Bone marrow (tissue), 2 donors: ENCODE results near the gene CHRNA7.

Experiments
- DNase-seq, 2 donors: peaks; one replicate each; lab custom pipeline; 2025; lab: John Stamatoyannopoulos, UW

The CHRNA7 gene

DNA sequence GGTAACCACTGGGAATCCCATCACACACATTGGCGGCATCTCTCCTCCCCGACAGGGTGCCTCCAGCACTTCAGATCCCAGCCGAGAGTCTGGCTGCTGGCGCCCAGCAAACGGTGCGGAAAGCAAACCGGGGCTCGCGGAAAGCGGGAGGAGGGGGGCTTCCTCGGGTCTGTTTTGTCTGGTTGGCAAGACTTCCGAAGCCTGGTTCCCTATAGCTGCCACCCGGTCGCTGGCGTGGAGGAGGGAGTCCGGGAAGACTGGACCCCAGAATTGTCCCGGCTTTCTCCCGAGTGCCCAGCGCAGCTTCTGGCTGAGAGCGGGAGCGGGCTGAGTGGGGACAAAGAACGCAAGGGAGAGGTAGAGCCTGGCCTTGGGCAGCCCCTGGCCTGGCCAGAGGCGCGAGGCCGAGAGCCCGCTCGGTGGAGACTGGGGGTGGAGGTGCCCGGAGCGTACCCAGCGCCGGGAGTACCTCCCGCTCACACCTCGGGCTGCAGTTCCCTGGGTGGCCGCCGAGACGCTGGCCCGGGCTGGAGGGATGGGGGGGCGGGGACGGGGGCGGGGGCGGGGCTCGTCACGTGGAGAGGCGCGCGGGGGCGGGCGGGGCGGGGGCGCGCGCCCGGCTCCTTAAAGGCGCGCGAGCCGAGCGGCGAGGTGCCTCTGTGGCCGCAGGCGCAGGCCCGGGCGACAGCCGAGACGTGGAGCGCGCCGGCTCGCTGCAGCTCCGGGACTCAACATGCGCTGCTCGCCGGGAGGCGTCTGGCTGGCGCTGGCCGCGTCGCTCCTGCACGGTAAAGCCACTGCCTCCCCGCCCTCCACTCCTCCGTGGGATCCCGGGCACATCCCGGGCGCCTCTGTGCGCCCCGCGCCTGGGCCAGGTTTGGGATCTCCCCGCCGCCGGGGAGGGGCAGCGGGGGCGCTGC, at the start of gene CHRNA7:
Gene CHRNA7 (plus strand): TSS at position 654 of the 920 bp plus-strand sequence. CDS start 80 bp downstream, at position 734.
- no peak for DNase-seq

DNA sequence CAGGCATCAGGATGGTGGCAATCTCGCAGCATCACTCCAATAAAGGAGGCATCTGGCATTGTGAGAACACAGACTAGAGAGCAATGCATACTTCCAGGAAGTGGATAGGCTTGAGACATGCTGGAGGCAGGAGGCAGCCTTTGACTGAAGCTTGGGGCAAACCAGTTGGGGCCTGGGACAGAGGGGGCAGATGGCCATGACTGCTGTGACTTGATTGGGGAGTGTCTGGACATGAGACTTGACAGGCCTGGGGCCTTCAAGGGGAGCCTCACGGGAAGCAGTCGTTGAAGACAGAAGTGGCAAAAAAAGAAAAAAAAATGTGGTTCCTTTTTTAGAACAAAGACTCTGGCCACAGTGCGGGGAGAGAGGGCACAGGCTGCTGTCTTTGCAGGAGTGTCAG, 44.7 kb upstream of the CHRNA7 start:
- no peak for DNase-seq

DNA sequence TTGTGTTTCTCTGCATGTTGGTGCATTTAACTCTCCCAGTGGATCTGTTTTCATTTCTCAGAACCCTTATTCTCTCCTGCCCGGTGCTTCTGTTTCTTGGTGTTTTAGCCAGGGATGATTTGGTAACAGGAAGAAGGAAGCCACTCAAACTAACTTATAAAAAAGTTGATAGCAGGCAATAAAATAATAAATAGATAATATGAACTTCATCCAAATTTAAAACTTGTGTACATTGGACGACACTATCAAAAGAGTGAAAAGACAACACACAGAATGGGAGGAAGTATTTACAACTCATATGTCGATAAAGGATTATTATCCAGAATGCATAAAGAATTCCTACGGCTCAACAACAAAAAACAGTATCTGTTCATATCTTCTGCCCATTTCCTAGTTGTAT, 37.3 kb upstream of the CHRNA7 start:
- DNase-seq, result no peak

DNA sequence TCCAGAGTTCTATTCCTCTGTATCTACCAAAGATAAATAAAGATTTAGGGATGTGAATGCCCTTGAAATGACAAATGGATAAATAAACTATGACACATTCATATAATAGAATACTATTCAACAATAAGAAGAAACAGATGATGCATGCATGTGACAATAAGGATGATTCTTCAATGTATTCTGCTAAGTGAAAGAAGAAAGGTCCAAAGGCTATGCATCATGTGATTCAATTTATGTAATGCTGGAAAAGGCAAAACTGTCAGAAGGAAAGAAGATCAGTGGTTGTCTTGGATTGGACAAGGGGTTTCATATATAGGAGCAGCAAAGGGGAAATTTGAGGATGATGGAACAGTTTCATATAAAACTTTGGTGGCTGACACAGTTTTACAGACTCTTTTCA, 32.6 kb upstream of the CHRNA7 start:
- DNase-seq, result no peak

GRCh38 chr15:32003558-32003957, 26.8 kb upstream of the CHRNA7 start:
- no peak for DNase-seq

GRCh38 chr15:32004249-32004648, 26.1 kb upstream of the CHRNA7 start:
- DNase-seq, result no peak

DNA sequence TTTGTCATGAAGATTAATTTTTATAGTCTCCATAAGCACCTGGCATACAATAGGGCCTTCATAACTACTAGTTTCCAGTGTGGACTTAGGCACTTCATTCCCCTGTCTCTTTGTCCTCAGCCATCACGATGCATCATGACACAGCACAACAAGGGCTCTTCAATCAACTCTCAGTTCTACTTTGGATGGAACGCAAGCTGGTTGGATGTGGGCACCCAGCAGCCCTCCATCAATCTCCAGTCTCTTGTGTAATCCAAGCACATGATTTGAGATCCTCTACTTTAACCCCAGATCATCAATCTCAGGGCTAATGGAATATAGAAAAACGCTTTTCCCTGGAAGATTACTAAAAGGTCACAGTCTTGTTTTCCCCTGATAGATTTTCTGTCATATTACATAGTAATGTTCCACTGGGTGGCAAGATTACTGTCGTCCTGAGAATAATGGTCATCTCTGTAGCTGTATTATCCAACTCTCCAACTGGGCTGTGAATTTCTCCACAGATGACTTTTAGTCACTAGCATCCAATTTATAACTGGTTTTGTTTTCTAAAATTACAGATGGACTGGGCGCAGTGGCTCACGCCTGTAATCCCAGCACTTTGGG, 22.9 kb upstream of the CHRNA7 start:
- no peak for DNase-seq

- DNase-seq, result no peak
These were observed 15.4 kb upstream of the CHRNA7 start for GRCh38 chr15:32014953-32015352.

DNA sequence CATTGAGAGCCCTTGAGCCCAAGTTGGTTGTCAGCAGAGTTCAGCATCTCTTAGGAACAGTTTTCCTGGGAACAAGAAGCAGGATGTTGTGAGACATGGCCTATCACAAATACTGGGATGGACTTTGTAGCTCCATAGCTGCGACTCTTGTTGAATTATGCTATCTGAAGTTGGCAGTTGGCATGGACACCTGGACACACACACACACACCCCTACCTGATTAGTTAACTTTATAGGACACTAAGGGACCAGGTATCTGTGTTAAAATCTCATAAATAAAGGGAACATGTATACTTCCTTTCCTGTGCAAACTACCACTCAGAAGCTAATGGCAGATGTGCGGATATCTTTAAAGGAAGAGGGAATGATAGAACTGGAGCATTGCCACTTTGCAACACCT, 10.2 kb upstream of the CHRNA7 start:
- DNase-seq, result no peak

GRCh38 chr15:32028921-32029320, 1.4 kb upstream of the CHRNA7 start:
- DNase-seq, result no peak

DNA sequence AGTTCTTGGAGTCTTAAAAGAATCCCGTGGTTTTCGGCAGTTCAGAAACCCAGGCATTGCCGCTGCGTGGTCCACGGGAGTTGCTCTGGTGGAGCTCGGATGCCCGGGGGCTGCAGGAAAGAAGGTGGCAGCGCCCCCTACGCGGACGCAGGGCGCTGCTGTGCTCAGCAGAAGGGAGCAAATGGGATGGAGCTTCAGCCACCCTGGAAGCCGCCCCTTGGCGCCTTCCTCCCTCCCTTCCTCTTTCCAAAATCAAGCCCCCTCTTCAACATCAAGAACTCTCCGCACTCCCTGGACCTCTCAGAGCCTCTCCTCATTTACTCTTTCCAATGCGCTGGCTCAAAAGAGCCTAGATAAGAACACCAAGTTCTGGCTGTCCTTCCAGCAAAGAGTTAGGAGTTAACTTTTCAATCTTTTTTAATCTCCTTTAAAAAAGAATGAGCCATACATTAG, 880 bp upstream of the CHRNA7 start:
- DNase-seq, result no peak

- no peak for DNase-seq
These were observed 480 bp downstream of the CHRNA7 start for GRCh38 chr15:32030795-32031194.

GRCh38 chr15:32033186-32033890, 3.0 kb downstream of the CHRNA7 start:
- DNase-seq, result no peak

DNA sequence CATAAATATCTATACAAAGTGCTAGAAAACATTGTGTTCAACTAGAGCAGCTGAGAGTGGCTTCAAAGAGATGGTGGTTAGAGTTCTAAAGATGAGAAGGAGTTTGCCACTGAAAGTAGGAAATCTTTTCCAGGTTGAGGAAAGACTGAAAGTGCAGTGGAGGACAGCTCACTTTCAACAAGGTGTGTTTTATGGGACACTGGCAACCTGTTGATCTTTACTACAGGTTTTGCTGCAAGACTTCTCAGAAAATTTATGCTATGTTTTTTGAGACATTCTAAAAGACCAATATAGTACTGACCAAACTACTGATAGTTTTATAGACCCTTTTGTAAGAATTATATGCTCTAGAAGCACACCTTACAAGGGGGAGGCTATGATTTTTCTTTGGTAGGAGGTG, 3.8 kb downstream of the CHRNA7 start:
- no peak for DNase-seq

DNA sequence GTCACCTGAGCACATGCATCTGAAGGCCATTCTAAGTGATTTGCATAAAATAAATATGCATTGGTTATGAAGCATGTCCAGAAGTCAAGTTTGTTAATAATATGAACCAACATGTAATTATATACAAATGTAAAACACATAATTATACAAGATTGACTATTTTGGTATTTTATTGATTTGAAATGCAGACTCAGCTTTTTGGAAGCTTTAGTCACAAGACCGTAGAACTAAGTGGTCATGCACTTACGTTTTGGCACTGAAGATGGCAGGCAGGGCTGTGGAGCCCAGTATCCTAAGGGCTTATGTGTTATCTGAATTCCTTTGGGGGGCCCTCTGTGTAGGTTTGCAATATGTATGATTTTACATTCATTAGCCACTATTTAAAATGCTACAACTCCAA, 5.0 kb downstream of the CHRNA7 start:
- DNase-seq, result no peak

DNA sequence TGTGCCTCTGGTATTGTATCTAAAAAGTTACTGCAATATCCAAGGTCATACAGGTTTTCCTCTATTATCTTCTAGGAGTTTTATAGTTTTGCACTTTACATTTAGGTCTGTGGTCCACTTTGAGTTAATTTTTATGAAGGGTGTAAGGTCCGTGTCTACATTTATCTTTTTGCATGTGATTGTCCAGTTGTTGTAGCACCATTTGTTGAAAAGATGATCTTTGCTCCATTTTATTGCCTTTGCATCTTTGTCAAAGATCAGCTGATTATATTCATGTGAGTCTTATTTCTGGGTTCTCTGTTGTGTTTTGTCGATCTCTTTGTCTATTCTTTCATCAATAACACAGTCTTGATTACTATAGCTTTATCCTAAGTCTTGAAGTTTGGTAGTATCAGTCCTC, 6.7 kb downstream of the CHRNA7 start:
- DNase-seq, result no peak

GRCh38 chr15:32041294-32041693, 11.0 kb downstream of the CHRNA7 start:
- DNase-seq, result no peak

DNA sequence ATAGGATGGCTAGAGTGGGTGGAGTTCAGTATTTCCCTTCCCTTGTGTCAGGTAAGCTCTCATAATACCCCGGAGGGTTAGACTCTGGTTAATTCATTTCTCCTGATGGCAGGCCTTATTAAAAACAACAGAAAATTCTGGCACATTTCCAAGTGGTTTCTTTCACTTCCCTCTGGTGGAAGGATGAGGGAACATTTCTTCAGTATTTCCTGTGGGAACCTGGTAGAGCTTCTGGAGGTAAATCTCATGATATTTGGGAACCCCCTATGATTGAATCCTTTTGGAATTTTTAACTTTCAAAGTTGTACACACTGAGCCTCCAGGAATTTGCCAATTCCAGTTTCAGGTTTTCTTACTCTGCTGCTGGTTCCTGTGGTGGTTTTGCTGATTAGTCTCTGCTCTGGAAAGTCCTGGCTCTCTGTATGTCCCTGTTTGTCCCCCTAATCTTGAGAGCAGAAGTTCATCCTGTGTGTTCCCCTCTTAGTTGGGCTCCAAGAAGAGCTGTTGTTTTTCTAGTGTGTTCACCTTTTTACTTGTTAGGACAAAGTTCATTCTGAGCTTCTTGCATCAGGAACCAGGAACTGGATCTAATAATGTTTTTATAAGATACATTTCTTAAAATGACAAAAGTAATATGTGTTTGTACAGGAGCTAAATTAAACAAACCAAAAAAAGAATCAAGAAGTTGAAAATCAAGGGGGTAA, 12.1 kb downstream of the CHRNA7 start:
- no peak for DNase-seq

DNA sequence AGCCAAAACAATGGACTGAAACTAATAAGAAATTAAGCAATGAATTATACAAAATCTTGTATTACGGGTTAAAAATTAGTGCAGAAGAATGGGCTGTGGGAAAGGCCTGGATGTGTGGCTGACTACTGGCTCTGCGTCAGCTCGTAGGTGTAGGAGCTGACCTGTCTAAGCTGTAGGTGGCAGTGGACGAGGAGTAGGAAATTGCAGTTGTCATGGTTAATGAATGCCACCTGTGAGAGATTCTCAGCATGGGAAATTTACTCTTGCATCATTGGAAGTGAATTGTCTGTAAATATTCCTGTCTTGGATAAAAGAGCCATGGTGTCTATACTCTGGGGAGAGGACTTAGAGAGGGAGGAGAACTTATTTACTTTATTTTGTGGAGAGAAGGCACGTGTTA, 23.4 kb downstream of the CHRNA7 start:
- no peak for DNase-seq

- DNase-seq, result no peak
These were observed 27.6 kb downstream of the CHRNA7 start for GRCh38 chr15:32057876-32058425.

DNA sequence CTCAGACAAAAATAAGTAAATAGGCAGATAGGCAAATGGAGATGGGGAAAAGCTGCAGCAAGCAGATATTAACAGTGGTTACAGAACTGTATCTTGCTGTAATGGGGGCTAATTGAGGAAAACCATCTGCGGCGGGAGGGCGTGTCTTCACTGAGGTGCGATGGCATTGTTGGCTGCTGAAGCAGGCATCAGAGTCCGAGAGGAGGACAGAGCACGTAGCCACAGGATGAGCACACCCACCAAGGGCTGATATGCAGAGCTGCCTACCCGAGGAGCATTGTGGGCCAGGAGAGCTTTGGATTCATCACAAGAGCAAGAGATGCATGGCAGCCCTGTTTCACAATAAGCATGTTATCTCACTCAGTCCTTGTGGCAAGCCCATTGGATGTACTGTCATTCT, 30.4 kb downstream of the CHRNA7 start:
- DNase-seq, result no peak

DNA sequence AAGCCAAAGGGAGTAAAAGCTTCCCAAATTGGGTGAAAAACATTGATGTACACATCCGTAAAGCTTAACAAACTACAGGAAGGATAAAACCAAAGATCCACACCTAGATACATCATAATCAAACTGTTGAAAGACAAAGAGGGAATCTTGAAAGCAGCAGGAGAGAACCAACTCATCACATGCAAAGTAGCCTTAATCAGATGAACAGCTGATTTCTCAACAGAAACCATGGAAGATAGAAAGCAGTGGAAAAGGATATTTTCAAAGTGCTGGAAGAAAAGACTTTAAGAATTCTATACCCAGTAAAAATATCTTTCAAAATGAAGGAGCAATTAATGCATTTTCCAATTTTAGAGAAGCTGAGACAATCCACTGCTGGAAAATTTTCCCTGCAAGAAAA, 36.8 kb downstream of the CHRNA7 start:
- DNase-seq, result no peak
